ENCODE data around the gene SELENOO.

Gene SELENOO

GRCh38 chr22:50189184-50189848, 11.5 kb upstream of the SELENOO start:
- H4K20me1 ChIP-seq (ENCODE audit: insufficient read depth, low read length), result peaks cover 69% of the 10 kb centered on the region
- H3K4me2 ChIP-seq (ENCODE audit: insufficient read depth, low read length), result peak overlapping the region; percentile 43
- ATAC-seq (ENCODE audit: insufficient read depth, low read depth) (no peak), DNase-seq (no peak)
- H3K9me3 ChIP-seq (ENCODE audit: insufficient read depth, low read length, severe bottlenecking), result no peaks in the 10 kb centered on the region
- 0 out of 4 replicates have a peak overlapping the region, but pooled peaks of 1 of the 2 experiments have one; percentile 8 for H3K4me3 ChIP-seq (ENCODE audit: low read depth in 1 of 2, low read length in 2 of 2)
- peaks cover 43% of the 10 kb centered on the region for H3K36me3 ChIP-seq (ENCODE audit: insufficient read depth, low read length)
- TF ChIP-seq EZH2 (IDR thresholded peaks at IDR 0.05; ENCODE audit: borderline replicate concordance, low read depth, low read length, severe bottlenecking) (no peak), CTCF (IDR thresholded peaks at IDR 0.05; ENCODE audit: borderline replicate concordance, extremely low read depth, low read length, poor library complexity, severe bottlenecking) (no peak)
- H2AFZ ChIP-seq (ENCODE audit: low read depth, low read length), result no peak overlapping the region
- peak overlapping the region; percentile 51; the same call in 1 of the 2 replicates for H3K9ac ChIP-seq (ENCODE audit: low read depth, low read length)
- peaks cover 75% of the 10 kb centered on the region for H3K79me2 ChIP-seq (ENCODE audit: insufficient read depth, low read length)
- no peaks in the 10 kb centered on the region for H3K27me3 ChIP-seq (ENCODE audit: insufficient read depth, low read length, poor library complexity)
- H3K4me1 ChIP-seq (ENCODE audit: insufficient read depth, low read length), result peaks cover 68% of the 10 kb centered on the region
- peak overlapping the region; percentile 84 for H3K27ac ChIP-seq (ENCODE audit: low read length)

- no peak for ATAC-seq (ENCODE audit: insufficient read depth, low read depth)
Measured at GRCh38 chr22:50189849-50190181, 11.0 kb upstream of the SELENOO start.

GRCh38 chr22:50190182-50190940, 10.4 kb upstream of the SELENOO start:
- peak; percentile 53 for DNase-seq
- no peak overlapping the region for H2AFZ ChIP-seq (ENCODE audit: low read depth, low read length)

More at GRCh38 chr22:50189849-50190181, 11.0 kb upstream of the SELENOO start:
- peak overlapping the region; percentile 43 for H3K4me2 ChIP-seq (ENCODE audit: insufficient read depth, low read length)
- peak overlapping the region in 1 of 2 experiments; percentile 14; a peak in 1 of 4 replicates for H3K4me3 ChIP-seq (ENCODE audit: low read depth in 1 of 2, low read length in 2 of 2)
- no peaks in the 10 kb centered on the region for H3K27me3 ChIP-seq (ENCODE audit: insufficient read depth, low read length, poor library complexity)
- H4K20me1 ChIP-seq (ENCODE audit: insufficient read depth, low read length), result peaks cover 74% of the 10 kb centered on the region
- peak; percentile 33 for DNase-seq
- H2AFZ ChIP-seq (ENCODE audit: low read depth, low read length), result no peak overlapping the region
- H3K36me3 ChIP-seq (ENCODE audit: insufficient read depth, low read length), result peaks cover 48% of the 10 kb centered on the region
- peaks cover 80% of the 10 kb centered on the region for H3K79me2 ChIP-seq (ENCODE audit: insufficient read depth, low read length)
- no peaks in the 10 kb centered on the region for H3K9me3 ChIP-seq (ENCODE audit: insufficient read depth, low read length, severe bottlenecking)
- H3K9ac ChIP-seq (ENCODE audit: low read depth, low read length), result peak overlapping the region; percentile 51
- peak overlapping the region; percentile 84 for H3K27ac ChIP-seq (ENCODE audit: low read length)
- H3K4me1 ChIP-seq (ENCODE audit: insufficient read depth, low read length), result peaks cover 68% of the 10 kb centered on the region
- TF ChIP-seq EZH2 (IDR thresholded peaks at IDR 0.05; ENCODE audit: borderline replicate concordance, low read depth, low read length, severe bottlenecking) (no peak), CTCF (IDR thresholded peaks at IDR 0.05; ENCODE audit: borderline replicate concordance, extremely low read depth, low read length, poor library complexity, severe bottlenecking) (no peak)

More at GRCh38 chr22:50190182-50190940, 10.4 kb upstream of the SELENOO start:
- Histone ChIP-seq H3K4me3 (ENCODE audit: low read depth in 1 of 2, low read length in 2 of 2) (peak overlapping the region in 1 of 2 experiments; percentile 14; a peak in 1 of 4 replicates), H3K9me3 (ENCODE audit: insufficient read depth, low read length, severe bottlenecking) (no peaks in the 10 kb centered on the region), H3K36me3 (ENCODE audit: insufficient read depth, low read length) (peaks cover 53% of the 10 kb centered on the region), H3K27me3 (ENCODE audit: insufficient read depth, low read length, poor library complexity) (no peaks in the 10 kb centered on the region), H3K27ac (ENCODE audit: low read length) (peak overlapping the region; percentile 84), H3K9ac (ENCODE audit: low read depth, low read length) (peak overlapping the region; percentile 51), H3K4me2 (ENCODE audit: insufficient read depth, low read length) (peak overlapping the region; percentile 43), H4K20me1 (ENCODE audit: insufficient read depth, low read length) (peaks cover 75% of the 10 kb centered on the region), H3K4me1 (ENCODE audit: insufficient read depth, low read length) (peaks cover 64% of the 10 kb centered on the region), H3K79me2 (ENCODE audit: insufficient read depth, low read length) (peaks cover 82% of the 10 kb centered on the region)
- TF ChIP-seq CTCF (IDR thresholded peaks at IDR 0.05; ENCODE audit: borderline replicate concordance, extremely low read depth, low read length, poor library complexity, severe bottlenecking), result peak; percentile 33
- no peak for TF ChIP-seq EZH2 (IDR thresholded peaks at IDR 0.05; ENCODE audit: borderline replicate concordance, low read depth, low read length, severe bottlenecking)
- no peak; the same call in 2 of the 3 replicates for ATAC-seq (ENCODE audit: insufficient read depth, low read depth)

All from DND-41 (cell line).